Activated CD8-positive, alpha-beta memory T cell treated with anti-CD3 and anti-CD28 coated beads for 1 hour (primary cell): Measurements from ENCODE around the gene ADAMTS9.

ENCODE experiments used
- DNase-seq, 2 donors: peaks; one replicate each; pipeline ENCODE4 v3.0.0-alpha.2; 2020; ENCODE audit warnings: low read depth in 1 of 2; ENCODE audit errors: extremely low read depth in 1 of 2

ADAMTS9 gene

GRCh38 chr3:64621275-64621674 lies 66.5 kb downstream of the ADAMTS9 start:
- DNase-seq = no peak

DNA sequence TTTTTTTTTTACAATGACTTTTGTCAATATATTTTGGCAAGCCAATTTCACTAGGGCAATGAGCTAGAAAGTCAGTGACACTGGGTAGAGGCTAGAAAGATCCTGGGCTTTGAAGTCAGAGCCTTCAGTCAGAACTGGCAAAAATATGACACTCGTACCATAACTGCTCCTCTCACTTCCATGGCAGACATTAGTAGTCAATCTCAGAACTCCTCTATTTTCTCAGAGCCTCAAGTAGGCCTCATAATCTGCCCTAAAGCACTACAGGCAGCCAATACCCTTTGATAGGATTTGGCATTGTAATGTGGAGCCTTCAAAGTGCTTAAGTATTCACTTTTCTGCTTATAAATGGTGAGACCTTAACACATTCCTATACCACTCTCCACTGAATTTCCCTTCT lies 67.8 kb downstream of the ADAMTS9 start:
- no peak for DNase-seq

DNA sequence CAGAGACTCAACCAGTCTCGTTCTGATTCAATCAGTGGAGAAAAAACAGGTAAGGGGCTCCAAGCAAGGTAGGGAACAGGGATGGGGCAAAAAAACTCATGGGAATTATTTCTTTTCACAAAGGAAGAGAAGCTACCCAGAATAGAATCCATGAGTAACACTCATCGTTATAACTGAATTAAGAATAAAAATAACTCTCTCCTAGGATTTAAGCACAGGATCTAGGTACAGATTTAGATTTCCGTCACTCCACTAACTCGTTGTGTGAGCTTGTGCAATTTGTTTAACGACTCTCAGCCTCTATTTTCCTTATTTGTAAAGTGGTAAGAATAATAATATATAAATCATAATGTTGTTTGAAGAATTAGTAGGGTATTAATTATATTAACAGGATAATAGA lies 68.6 kb downstream of the ADAMTS9 start:
- no peak for DNase-seq

DNA sequence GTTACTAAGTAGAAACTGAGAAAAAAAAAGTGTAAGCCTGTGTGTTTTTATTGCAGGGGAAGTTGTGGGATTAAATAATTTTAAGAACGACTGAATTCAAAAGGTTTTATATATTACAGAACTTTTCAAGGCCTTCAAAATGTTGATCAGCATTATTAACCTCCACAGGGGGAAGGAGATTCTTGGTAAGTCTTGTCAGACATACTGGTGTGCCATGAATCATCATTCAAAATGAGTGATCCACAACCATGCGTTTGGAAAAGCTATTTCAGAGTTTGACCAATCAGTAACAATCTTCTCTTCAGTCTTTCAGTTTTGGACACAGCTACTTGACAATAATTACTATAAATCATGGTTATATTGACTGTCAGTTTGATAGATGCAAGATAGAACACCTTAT lies 70.2 kb downstream of the ADAMTS9 start:
- DNase-seq = no peak

GRCh38 chr3:64616953-64617352 lies 70.8 kb downstream of the ADAMTS9 start:
- DNase-seq = no peak

DNA sequence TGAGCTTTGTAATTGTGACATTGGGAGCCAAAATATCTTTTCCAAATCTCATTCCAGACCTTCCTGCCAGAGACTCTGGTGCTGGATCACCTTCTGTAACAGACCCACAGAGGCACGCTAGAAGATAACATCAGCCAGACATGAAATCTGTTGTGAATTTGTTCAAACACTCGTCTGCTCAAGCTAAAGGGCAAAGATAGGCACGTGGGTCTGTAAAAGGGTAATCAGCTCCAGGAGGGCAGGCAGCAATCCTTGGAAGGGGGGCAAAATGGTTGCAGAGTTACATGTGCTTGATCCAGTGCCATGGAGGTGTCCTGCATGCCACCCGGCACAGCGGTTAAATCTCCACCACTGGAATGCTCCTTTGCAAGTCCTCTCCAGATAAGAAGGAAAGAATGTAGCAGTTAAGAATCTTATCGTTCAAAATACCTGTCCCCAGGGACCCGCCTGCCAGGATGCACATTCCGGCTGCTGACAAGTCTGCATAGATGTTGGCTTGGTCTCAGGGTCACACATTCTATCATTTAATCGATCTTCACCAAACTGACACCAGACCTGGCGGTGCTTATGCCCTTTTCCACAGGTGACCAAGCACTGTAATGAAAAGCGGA lies 74.8 kb downstream of the ADAMTS9 start:
- no peak for DNase-seq

- DNase-seq = no peak
Observed at GRCh38 chr3:64612082-64612860, 75.5 kb downstream of the ADAMTS9 start.

- no peak for DNase-seq
Observed at GRCh38 chr3:64608741-64609140, 79.1 kb downstream of the ADAMTS9 start.

DNA sequence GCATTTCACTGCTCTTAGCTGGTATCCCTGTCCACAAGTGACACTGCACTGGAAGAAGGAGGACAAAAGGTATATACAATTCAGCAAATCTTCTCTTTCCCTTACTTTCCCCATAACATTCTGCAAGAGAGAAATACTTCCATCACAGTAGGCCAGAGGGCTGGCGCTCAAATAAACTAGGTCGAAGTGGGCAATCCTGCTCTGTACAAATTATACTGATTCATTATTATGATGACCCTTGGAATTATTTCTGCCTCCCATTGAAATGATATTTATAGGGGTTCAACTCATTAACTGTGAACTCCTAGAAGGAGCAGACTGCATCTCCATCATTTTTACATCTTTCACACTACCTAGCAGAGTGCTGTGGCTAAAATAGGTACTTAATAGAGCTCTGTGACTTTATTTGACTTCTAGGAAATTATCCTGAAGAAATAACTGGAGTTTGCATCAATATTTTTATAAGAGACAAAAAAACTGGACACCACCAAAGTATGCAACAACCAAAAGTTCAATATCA lies 80.7 kb downstream of the ADAMTS9 start:
- no peak for DNase-seq

DNA sequence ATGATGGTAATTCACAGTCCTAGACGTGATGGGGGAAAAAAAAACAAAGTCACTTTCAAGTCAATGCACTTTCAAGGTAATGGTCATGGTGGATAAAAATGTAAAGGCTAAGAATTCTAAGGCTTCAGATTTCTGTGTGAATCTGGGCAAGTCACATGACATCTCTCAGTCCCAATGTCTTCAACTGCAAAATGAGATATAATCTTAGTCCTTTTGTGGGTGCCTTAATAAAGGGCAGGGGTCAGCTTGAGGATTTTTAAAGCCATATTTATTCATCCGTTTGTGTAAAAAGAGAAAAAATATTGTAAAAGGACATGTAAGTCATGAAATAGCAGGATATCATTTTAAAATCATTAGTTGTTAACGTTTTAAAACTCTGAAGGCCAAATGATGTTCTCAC lies 83.5 kb downstream of the ADAMTS9 start:
- DNase-seq = no peak

DNA sequence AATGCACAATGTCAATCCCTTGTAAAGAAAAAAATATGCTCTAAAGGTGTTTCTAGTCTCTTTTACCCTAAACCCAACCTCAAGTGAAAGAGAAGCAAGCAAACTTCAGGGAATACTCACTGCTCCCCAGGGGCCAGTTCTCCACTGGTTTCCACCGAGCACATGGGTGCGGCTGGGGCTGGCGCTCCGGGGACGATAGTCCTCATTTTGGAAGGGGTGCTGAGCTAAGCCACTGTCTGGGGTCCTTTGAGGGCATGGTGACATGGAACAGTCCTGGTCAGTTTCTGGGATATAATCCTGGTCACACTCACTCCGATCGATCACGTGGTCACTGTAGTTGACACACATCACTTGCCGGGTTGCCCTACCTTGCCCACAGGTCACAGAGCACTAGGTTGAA lies 86.0 kb downstream of the ADAMTS9 start:
- no peak for DNase-seq

- DNase-seq = no peak
Observed at GRCh38 chr3:64600246-64600950, 87.4 kb downstream of the ADAMTS9 start.

- DNase-seq = no peak
Observed at GRCh38 chr3:64599651-64600050, 88.1 kb downstream of the ADAMTS9 start.

- no peak for DNase-seq
Observed at GRCh38 chr3:64595253-64595694, 92.5 kb downstream of the ADAMTS9 start.

DNA sequence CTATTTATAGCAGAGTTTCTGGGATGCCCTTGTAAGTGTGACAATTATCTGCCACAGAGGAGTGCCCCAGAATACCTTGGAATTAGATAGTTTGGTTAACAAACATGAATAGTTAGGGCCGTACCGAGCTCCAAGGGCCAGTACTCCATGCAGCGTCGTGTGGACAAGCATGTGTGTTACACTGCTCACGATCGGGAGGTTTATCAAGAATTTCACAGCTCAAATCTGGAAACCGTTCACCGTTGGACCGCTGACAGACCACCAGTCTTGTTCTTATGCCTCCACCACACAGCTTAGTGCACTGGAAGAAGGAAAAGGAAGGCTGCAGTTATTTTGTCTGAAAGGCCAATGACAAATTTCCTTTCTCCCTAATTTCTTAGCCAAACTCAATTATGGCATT lies 93.7 kb downstream of the ADAMTS9 start:
- no peak for DNase-seq

DNA sequence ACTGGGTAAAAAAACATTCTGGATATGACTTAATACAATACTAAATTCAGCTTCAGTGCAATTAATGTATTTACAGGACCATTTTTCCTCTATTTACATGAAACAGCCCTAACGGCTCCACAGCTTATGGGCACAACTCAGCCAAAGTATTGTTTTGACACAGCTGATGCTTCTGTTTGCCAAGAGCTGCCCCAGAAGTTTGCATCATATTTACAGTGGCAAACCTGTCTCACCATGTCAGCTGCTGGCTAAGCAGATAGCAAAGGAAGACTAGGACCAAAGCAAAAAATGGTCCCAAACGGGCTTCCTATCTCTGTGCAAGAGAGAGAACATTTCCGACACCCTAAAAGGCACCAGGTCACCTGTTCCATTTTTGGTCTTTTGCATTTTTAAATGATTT lies 94.5 kb downstream of the ADAMTS9 start:
- no peak for DNase-seq

DNA sequence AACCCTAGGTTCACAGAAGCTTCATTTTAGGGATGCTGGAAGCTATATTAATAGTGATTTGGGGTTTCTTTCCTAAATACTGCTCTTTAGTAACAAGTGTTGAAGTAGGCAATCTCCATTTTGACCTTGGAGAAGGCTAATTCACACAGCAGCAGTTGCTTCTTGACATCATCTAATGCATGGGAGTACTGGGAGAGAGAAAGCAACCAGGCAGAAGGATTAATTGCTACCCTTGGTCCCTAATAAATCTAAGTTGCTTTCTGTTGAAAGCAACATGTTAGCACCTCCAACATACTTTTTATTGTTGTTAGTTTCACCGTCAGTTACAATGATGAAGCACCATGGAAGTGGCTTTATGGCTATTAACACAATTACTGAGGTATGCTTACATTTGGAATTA lies 96.2 kb downstream of the ADAMTS9 start:
- no peak for DNase-seq

GRCh38 chr3:64588380-64588779 lies 99.4 kb downstream of the ADAMTS9 start:
- DNase-seq = no peak

GRCh38 chr3:64586952-64587351 lies 100.8 kb downstream of the ADAMTS9 start:
- no peak for DNase-seq

DNA sequence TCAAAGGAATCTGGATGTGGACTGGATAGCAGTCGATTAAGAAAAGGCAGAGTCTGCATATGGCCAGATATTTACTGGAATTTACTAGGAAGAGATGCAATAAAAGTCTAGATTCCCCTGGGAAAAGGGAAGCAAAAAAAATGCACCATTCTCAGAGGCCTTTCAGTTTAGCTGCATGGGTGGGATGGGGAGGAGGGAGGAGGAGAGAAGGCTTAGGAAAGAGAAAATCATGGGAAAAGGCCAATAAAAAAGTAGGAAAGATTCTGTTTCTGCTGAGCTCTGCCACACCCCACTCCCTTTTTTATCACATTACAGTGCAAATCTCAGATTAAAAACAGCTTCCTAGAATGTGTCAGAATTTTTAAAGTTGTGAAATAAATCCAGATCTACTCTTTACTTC lies 103.6 kb downstream of the ADAMTS9 start:
- no peak for DNase-seq

GRCh38 chr3:64578797-64579196 lies 109.0 kb downstream of the ADAMTS9 start:
- DNase-seq = no peak
